T-helper 22 cell (primary cell): ENCODE results near the gene CAMK2N1.
A peak's percentile ranks its signal among the peaks of the same experiment; 100 is the strongest.
"Not testable (repeated sequence)": the region's sequence is repeated elsewhere in the genome, so short reads cannot be mapped to it uniquely, and the experiment has no call there.

Experiments
- DNase-seq: peaks from one replicate; pipeline ENCODE4 v3.0.0-alpha.2; 2020; ENCODE audit warnings: low read depth

CAMK2N1 gene

GRCh38 chr1:20496725-20497383 is 10.8 kb upstream of the CAMK2N1 start:
- DNase-seq: not testable (repeated sequence)

- DNase-seq: no peak
These were observed 10.2 kb upstream of the CAMK2N1 start for GRCh38 chr1:20496241-20496661.

GRCh38 chr1:20495661-20496060 is 9.7 kb upstream of the CAMK2N1 start:
- no peak for DNase-seq

GRCh38 chr1:20494609-20495311 is 8.8 kb upstream of the CAMK2N1 start:
- DNase-seq: no peak

GRCh38 chr1:20493839-20494608 is 8.0 kb upstream of the CAMK2N1 start:
- DNase-seq: peak; percentile 41

GRCh38 chr1:20493309-20493708 is 7.3 kb upstream of the CAMK2N1 start:
- DNase-seq: no peak

- DNase-seq: no peak
These were observed 6.7 kb upstream of the CAMK2N1 start for GRCh38 chr1:20492751-20493150.

- no peak for DNase-seq
These were observed 5.9 kb upstream of the CAMK2N1 start for GRCh38 chr1:20491866-20492265.

- DNase-seq: no peak
These were observed 5.2 kb upstream of the CAMK2N1 start for GRCh38 chr1:20491178-20491577.

GRCh38 chr1:20487236-20487590 is 1.2 kb upstream of the CAMK2N1 start:
- no peak for DNase-seq

- DNase-seq: no peak
These were observed 636 bp upstream of the CAMK2N1 start for GRCh38 chr1:20486457-20487235.

- DNase-seq: no peak
These were observed 1.2 kb downstream of the CAMK2N1 start for GRCh38 chr1:20484519-20485462.

GRCh38 chr1:20483833-20484518 is 2.0 kb downstream of the CAMK2N1 start:
- DNase-seq: no peak

- DNase-seq: no peak
These were observed 2.7 kb downstream of the CAMK2N1 start for GRCh38 chr1:20483098-20483832.

GRCh38 chr1:20481643-20482498 is 4.1 kb downstream of the CAMK2N1 start:
- DNase-seq: no peak

- DNase-seq: no peak
These were observed 4.9 kb downstream of the CAMK2N1 start for GRCh38 chr1:20480951-20481617.

- no peak for DNase-seq
These were observed 5.6 kb downstream of the CAMK2N1 start for GRCh38 chr1:20480243-20480944.

- DNase-seq: no peak
These were observed 6.2 kb downstream of the CAMK2N1 start for GRCh38 chr1:20479840-20480239.
